ENCODE data around the gene SPEG. TPM values are rescaled to one million over a fixed set of nuclear protein-coding genes. Genes with fewer than 3 reads are reported as not detected.

The SPEG gene
- total and polyA plus RNA-seq, 2 experiments from 2014 or later: 12.6 to 32.4 TPM

GRCh38 chr2:219428469-219428868 is 6.2 kb upstream of the SPEG start:
- H3K27me3 ChIP-seq (ENCODE audit: insufficient read depth): no peaks in the 10 kb centered on the region
- H3K27ac Mint-ChIP-seq: no peak overlapping the region
- no peaks in the 10 kb centered on the region; the same call in 2 of the 3 replicates for H3K36me3 Mint-ChIP-seq (ENCODE audit: low read depth)
- TF ChIP-seq CTCF (conservative IDR thresholded peaks at IDR 0.05; ENCODE audit: low read depth in 2 of 2): no peak
- TF ChIP-seq ZNF462 (CRISPR knock-in tag; IDR thresholded peaks at IDR 0.05): no peak
- no peak for TF ChIP-seq REST (IDR thresholded peaks at IDR 0.05; ENCODE audit: unreplicated experiment)
- no peak for TF ChIP-seq EZH2 (IDR thresholded peaks at IDR 0.05; ENCODE audit: low read depth, unreplicated experiment)
- no peak for TF ChIP-seq JUNB (IDR thresholded peaks at IDR 0.05; ENCODE audit: unreplicated experiment)
- TF ChIP-seq STAT1 (IDR thresholded peaks at IDR 0.05; ENCODE audit: unreplicated experiment): no peak
- TF ChIP-seq ZNF114 (CRISPR knock-in tag; IDR thresholded peaks at IDR 0.05): no peak
- TF ChIP-seq EZH2phosphoT487 (IDR thresholded peaks at IDR 0.05; ENCODE audit: unreplicated experiment): no peak
- TF ChIP-seq ZNF331 (CRISPR knock-in tag; IDR thresholded peaks at IDR 0.05; ENCODE audit: low read depth): no peak
- no peak for TF ChIP-seq CREB1 (CRISPR knock-in tag; IDR thresholded peaks at IDR 0.05; ENCODE audit: low read depth)
- H3K9me3 Mint-ChIP-seq: no peaks in the 10 kb centered on the region
- H3K4me1 ChIP-seq (ENCODE audit: insufficient read depth): no peaks in the 10 kb centered on the region
- no peaks in the 10 kb centered on the region for H3K36me3 ChIP-seq (ENCODE audit: insufficient read depth)
- no peak overlapping the region for H3K4me3 ChIP-seq
- H3K4me2 ChIP-seq: no peak overlapping the region
- no peak for DNase-seq (ENCODE audit: low spot score)
- no peaks in the 10 kb centered on the region for H4K20me1 ChIP-seq (replicated peaks; ENCODE audit: insufficient read depth)
- H3K27me3 Mint-ChIP-seq (ENCODE audit: insufficient read depth, low read depth, poor library complexity): peaks cover 12% of the 10 kb centered on the region
- H2AFZ ChIP-seq: no peak overlapping the region
- ATAC-seq: no peak
- H3K79me2 ChIP-seq (replicated peaks; ENCODE audit: insufficient read depth): no peaks in the 10 kb centered on the region
- no peak overlapping the region for H3K4me3 Mint-ChIP-seq
- H3F3A ChIP-seq (replicated peaks; ENCODE audit: low read depth): no peaks in the 10 kb centered on the region
- H3K9me2 ChIP-seq (ENCODE audit: insufficient read depth): no peaks in the 10 kb centered on the region
- H3K27ac ChIP-seq (ENCODE audit: low read depth): no peak overlapping the region
- H3K4me1 Mint-ChIP-seq: peaks cover 6% of the 10 kb centered on the region; the same call in 2 of the 3 replicates

Data from GM23338 (cell line).